HCT116 (cell line): ENCODE data around the gene ZNF423. TPM values are rescaled to one million over a fixed set of nuclear protein-coding genes. Genes with fewer than 3 reads are reported as not detected.

Experiments
- ATAC-seq: fragments of 200-7000 bp; cut with Tn5 transposase; 2 replicates; pipeline ENCODE4 v1.9.1; 2020; ENCODE audit warnings: mild to moderate bottlenecking, moderate library complexity
- BruUV-seq: library from RNA; stranded (reverse); fragments of 400-500 nt; replicated peaks from 2 replicates; lab custom pipeline; 2021; lab: Mats Ljungman, UMichigan
- CTCF ChIA-PET: fragments of 300-600 bp; sonication (Branson Sonifier 250); formaldehyde crosslinking; loops from one replicate; lab custom pipeline; 2021; ENCODE audit warnings: antibody characterized with exemption; lab: Charles Lee
- POLR2A ChIA-PET: fragments of 300-600, 350-600 bp; sonication (Branson Sonifier 250); formaldehyde crosslinking; loops from one replicate; lab custom pipeline; 2021; ENCODE audit warnings: antibody characterized with exemption; lab: Charles Lee
- RAD21 ChIA-PET, 2 experiments: fragments of 300-600 bp; sonication (Branson Sonifier 250); formaldehyde crosslinking; loops; one replicate each; lab custom pipeline; 2023; ENCODE audit warnings: low total read pairs in 2 of 2; ENCODE audit not compliant: uncharacterized antibody in 2 of 2, unreplicated experiment in 2 of 2, low non-redundant PET in 1 of 2; lab: Charles Lee
- DNase-seq: peaks from one replicate; pipeline ENCODE4 v3.0.0-alpha.2; 2010; ENCODE audit warnings: low read depth, low spot score
- H2AFZ ChIP-seq: fragments of 200-600 bp; shearing (Covaris generic), sonication (generic); 2 replicates; pipeline ENCODE4 v1.6.1; 2017; ENCODE audit warnings: low read depth, mixed run types, mixed read lengths, antibody characterized with exemption, low read length; ENCODE audit not compliant: poor library complexity, severe bottlenecking
- H3K27ac ChIP-seq: 2 replicates; pipeline ENCODE4 v1.5.1; 2012; ENCODE audit warnings: low read depth, low read length
- H3K27me3 ChIP-seq: fragments of 200-600 bp; sonication (generic); 2 replicates; pipeline ENCODE4 v1.6.1; 2016; ENCODE audit warnings: mixed run types, low read length, mixed read lengths; ENCODE audit not compliant: insufficient read depth
- H3K36me3 ChIP-seq, 2 experiments: fragments of 200-500 bp in 1 of 2; fragments of 200-600 bp in 1 of 2; sonication (Bioruptor generic) in 1 of 2; sonication (generic) in 1 of 2; 2 replicates each; pipeline versions ENCODE4 v1.5.1 to v1.6.1; 2014 to 2016; ENCODE audit warnings: low read length in 2 of 2, inconsistent platforms in 1 of 2, mixed read lengths in 1 of 2, mixed run types in 1 of 2; ENCODE audit not compliant: insufficient read depth in 2 of 2, control insufficient read depth in 1 of 2
- H3K4me1 ChIP-seq, 2 experiments: fragments of 200-600 bp in 1 of 2; sonication (generic) in 1 of 2; 2 replicates each; pipeline versions ENCODE4 v1.5.1 to v1.6.1; 2012 to 2017; ENCODE audit warnings: low read length in 2 of 2, inconsistent platforms in 1 of 2, mild to moderate bottlenecking in 1 of 2, mixed read lengths in 1 of 2, mixed run types in 1 of 2, moderate library complexity in 1 of 2; ENCODE audit not compliant: insufficient read depth in 2 of 2, control insufficient read depth in 1 of 2
- H3K4me2 ChIP-seq: fragments of 200-600 bp; sonication (generic); 2 replicates; pipeline ENCODE4 v1.6.1; 2017; ENCODE audit warnings: mixed run types, low read length, mixed read lengths
- H3K4me3 ChIP-seq, 2 experiments: fragments of 200-600 bp in 1 of 2; sonication (generic) in 1 of 2; replicated peaks in 1 of 2; 2 replicates each; pipeline ENCODE4 v1.5.1; 2011 to 2016; ENCODE audit warnings: low read length in 2 of 2, control low read depth in 1 of 2, low read depth in 1 of 2, mild to moderate bottlenecking in 1 of 2, mixed read lengths in 1 of 2, mixed run types in 1 of 2
- H3K79me2 ChIP-seq: fragments of 200-600 bp; sonication (generic); 2 replicates; pipeline ENCODE4 v1.6.1; 2017; ENCODE audit warnings: mild to moderate bottlenecking, mixed run types, low read length, moderate library complexity, mixed read lengths; ENCODE audit not compliant: insufficient read depth
- H3K9ac ChIP-seq: fragments of 200-600 bp; sonication (generic); 2 replicates; pipeline ENCODE4 v1.6.1; 2016; ENCODE audit warnings: low read length, mixed read lengths
- H3K9me2 ChIP-seq: fragments of 200-600 bp; sonication (generic), shearing (Covaris generic); 2 replicates; pipeline ENCODE4 v1.6.1; 2017; ENCODE audit warnings: mixed run types, mild to moderate bottlenecking, moderate library complexity; ENCODE audit not compliant: insufficient read depth
- H3K9me3 ChIP-seq, 2 experiments: fragments of 200-500 bp in 1 of 2; fragments of 200-600 bp in 1 of 2; sonication (Bioruptor generic) in 1 of 2; sonication (generic) in 1 of 2; 2 replicates each; pipeline ENCODE4 v1.6.1; 2014 to 2017; ENCODE audit warnings: low read length in 2 of 2, mixed read lengths in 2 of 2, inconsistent platforms in 1 of 2, low read depth in 1 of 2, mild to moderate bottlenecking in 1 of 2, mixed run types in 1 of 2, moderate library complexity in 1 of 2; ENCODE audit not compliant: control insufficient read depth in 1 of 2, insufficient read depth in 1 of 2
- H4K20me1 ChIP-seq: fragments of 200-600 bp; sonication (generic), shearing (Covaris generic); 2 replicates; pipeline ENCODE4 v1.6.1; 2017; ENCODE audit warnings: mixed run types, mild to moderate bottlenecking, moderate library complexity; ENCODE audit not compliant: insufficient read depth
- CEBPB ChIP-seq: IDR thresholded peaks from 2 replicates; pipeline ENCODE4 v1.6.1; 2012; ENCODE audit warnings: low read depth
- CTCF ChIP-seq, 3 experiments: fragments of 200-600 bp in 1 of 3; sonication (generic) in 1 of 3; IDR thresholded peaks in 2 of 3; conservative IDR thresholded peaks in 1 of 3; 2 replicates each; pipeline ENCODE4 v1.5.1; 2012 to 2017; ENCODE audit warnings: low read depth in 2 of 3, low read length in 2 of 3, antibody characterized with exemption in 1 of 3, borderline replicate concordance in 1 of 3, control low read depth in 1 of 3, mild to moderate bottlenecking in 1 of 3, mixed read lengths in 1 of 3, mixed run types in 1 of 3, moderate library complexity in 1 of 3; ENCODE audit not compliant: insufficient read depth in 1 of 3
- EGR1 ChIP-seq: IDR thresholded peaks from 2 replicates; pipeline ENCODE4 v1.6.1; 2012; ENCODE audit warnings: low read depth
- EZH2 ChIP-seq: fragments of 200-600 bp; sonication (generic); IDR thresholded peaks from 2 replicates; pipeline ENCODE4 v1.6.1; 2017; ENCODE audit warnings: antibody characterized with exemption, mixed run types
- EZH2phosphoT487 ChIP-seq: fragments of 200-600 bp; IDR thresholded peaks from 2 replicates; pipeline ENCODE4 v1.6.1; 2018; ENCODE audit warnings: antibody characterized with exemption, borderline replicate concordance
- FOSL1 ChIP-seq: IDR thresholded peaks from 2 replicates; pipeline ENCODE4 v1.6.1; 2012; ENCODE audit warnings: low read depth
- MAX ChIP-seq: IDR thresholded peaks from 2 replicates; pipeline ENCODE4 v1.6.1; 2012
- POLR2A ChIP-seq: IDR thresholded peaks from 2 replicates; pipeline ENCODE4 v1.7.0; 2011; ENCODE audit warnings: borderline replicate concordance; ENCODE audit not compliant: insufficient read depth, insufficient read length; ENCODE audit errors: extremely low read depth
- POLR2AphosphoS5 ChIP-seq: IDR thresholded peaks from 2 replicates; pipeline ENCODE4 v1.6.1; 2011; ENCODE audit warnings: mild to moderate bottlenecking, low read depth, low read length, moderate library complexity
- RAD21 ChIP-seq: IDR thresholded peaks from 2 replicates; pipeline ENCODE4 v1.6.1; 2012; ENCODE audit warnings: low read depth, mild to moderate bottlenecking
- SP1 ChIP-seq: IDR thresholded peaks from 2 replicates; pipeline ENCODE4 v1.6.1; 2012; ENCODE audit warnings: low read depth
- SRF ChIP-seq: IDR thresholded peaks from 2 replicates; pipeline ENCODE4 v1.6.1; 2012; ENCODE audit warnings: low read depth
- YY1 ChIP-seq: IDR thresholded peaks from 2 replicates; pipeline ENCODE4 v1.6.1; 2011; ENCODE audit warnings: low read length, low read depth, moderate library complexity, mild to moderate bottlenecking; ENCODE audit not compliant: insufficient replicate concordance; ENCODE audit errors: extremely low read depth
- intact Hi-C: fragments of 100-400 bp; cut with micrococcal nuclease; formaldehyde crosslinking; loops from 2 replicates; pipeline ENCODE4 v1.10.0; 2022
- total RNA-seq: library from RNA; stranded (reverse); gene quantifications from one replicate; pipeline ENCODE4 v1.2.1, GENCODE V29; 2021; ENCODE audit not compliant: unreplicated experiment

ZNF423 gene
- total RNA-seq, 1 experiment from 2014 or later: 0.22 TPM

GRCh38 chr16:49462362-49462988 is 393.4 kb downstream of the ZNF423 start:
- no peak for TF ChIP-seq EZH2
- TF ChIP-seq FOSL1: no peak
- TF ChIP-seq CEBPB: no peak
- TF ChIP-seq POLR2AphosphoS5: no peak
- no peak for TF ChIP-seq RAD21
- no peak for TF ChIP-seq SRF
- no peak for TF ChIP-seq YY1
- no peak for TF ChIP-seq MAX
- no peak for TF ChIP-seq CTCF (IDR thresholded peaks at IDR 0.05 in 2 of 3, conservative IDR thresholded peaks at IDR 0.05 in 1 of 3; ENCODE audit: borderline replicate concordance in 1 of 3, insufficient read depth in 1 of 3, low read depth in 2 of 3, low read length in 2 of 3)
- TF ChIP-seq SP1: no peak
- TF ChIP-seq EZH2phosphoT487: no peak
- no peak for TF ChIP-seq POLR2A
- TF ChIP-seq EGR1: no peak
- Histone ChIP-seq H3K9me2 (no peaks in the 10 kb centered on the region), H3K79me2 (no peaks in the 10 kb centered on the region), H3K9ac (no peak overlapping the region), H3K4me2 (no peak overlapping the region), H3K4me3 (no peak overlapping the region), H3K4me1 (no peaks in the 10 kb centered on the region), H3K27ac (no peak overlapping the region), H2AFZ (no peak overlapping the region), H3K27me3 (0 out of 2 replicates have a peak, but pooled peaks cover 5% of the 10 kb centered on the region), H3K36me3 (no peaks in the 10 kb centered on the region), H3K9me3 (no peaks in the 10 kb centered on the region), H4K20me1 (no peaks in the 10 kb centered on the region)
- intact Hi-C loops: no loop called here
- ChIA-PET RAD21 (no interaction called here), POLR2A (no interaction called here), CTCF (interaction anchor here (1.0 kb wide), 1 partner anchor 459 kb away, joined by 3 read pairs; no protein-coding TSS in a partner anchor)
- no TSS peak for BruUV-seq
- ATAC-seq (no peak), DNase-seq (no peak)
